Stimulated activated CD4-positive, alpha-beta T cell treated with anti-CD3 and anti-CD28 coated beads, TNF-alpha, amount 100 ng/mL, for 4 hours (primary cell): ENCODE measurements around the gene GLCCI1.
A peak's percentile ranks its signal among the peaks of the same experiment; 100 is the strongest.
"Not testable (repeated sequence)": the region's sequence is repeated elsewhere in the genome, so short reads cannot be mapped to it uniquely, and the experiment has no call there.

Experiments used
- DNase-seq, 3 experiments: peaks; one replicate each; pipeline ENCODE4 v3.0.0-alpha.2; 2020; ENCODE audit warnings: low read depth in 3 of 3

GLCCI1 gene

DNA sequence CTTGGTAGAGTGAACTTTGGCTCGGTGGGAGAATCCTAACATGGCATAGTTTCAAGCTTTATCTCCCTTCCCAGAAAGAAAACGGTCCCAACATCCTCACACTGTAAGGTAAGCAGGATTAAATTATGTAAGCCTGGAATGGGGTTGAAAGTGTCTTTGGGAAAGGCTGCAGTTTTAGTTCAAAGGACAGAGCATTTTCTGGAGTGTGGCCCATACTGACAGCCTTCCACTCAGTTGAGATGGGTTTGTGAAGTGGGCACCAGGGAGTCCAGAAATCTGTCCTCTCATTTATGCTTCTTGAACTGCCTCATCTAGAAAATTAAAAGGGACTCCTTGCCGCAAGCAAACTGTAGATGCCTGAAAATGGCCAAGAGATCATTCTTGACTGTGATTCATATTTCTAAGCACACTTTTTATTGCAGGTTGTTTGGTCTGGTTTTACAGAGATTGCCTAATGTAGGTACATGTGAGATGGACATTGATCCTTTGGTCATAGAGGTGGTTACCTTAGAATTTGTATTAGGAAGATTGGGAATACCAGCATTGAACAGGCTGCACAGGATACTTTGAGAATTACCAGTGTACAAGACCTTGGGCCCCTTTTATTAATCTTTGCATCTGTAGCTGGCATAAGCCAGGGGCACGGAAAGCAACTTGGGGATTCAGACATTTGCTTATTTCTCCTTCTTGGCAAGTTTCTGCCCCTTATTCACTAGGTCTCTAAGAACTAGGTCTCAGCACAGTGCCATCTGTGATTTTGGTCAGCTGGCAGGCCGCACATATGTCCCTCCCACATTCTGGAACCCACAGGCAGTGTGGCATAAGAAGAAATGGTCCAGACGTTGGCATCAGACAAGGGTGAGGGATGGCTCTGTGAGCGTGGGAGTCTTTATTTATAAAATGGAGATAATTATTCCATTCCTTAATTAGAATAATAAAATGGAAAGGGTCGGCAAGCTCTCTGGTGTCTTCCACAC lies 125.9 kb downstream of the GLCCI1 start:
- DNase-seq, result no peak

GRCh38 chr7:8101292-8101691 lies 132.7 kb downstream of the GLCCI1 start:
- DNase-seq, result not testable (repeated sequence)

DNA sequence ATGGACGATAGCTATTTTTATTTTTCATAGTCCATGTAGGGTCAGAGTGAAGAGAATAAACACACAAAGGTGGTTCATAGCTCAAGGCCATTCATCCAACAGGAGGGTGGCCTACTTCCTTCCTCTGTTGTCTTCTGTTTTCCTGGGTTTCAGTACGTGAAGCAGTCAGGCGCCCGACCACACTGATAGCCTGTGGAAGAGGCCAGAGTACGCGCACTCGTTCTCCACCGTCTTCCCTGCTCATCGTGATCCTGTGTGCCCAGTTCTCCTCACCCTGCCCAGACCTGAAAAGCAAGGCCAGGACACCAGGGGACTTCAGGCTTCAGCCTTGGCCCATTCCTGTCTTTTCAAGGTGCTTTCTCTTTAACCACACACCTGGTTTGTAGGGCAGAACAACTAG lies 134.7 kb downstream of the GLCCI1 start:
- no peak for DNase-seq

DNA sequence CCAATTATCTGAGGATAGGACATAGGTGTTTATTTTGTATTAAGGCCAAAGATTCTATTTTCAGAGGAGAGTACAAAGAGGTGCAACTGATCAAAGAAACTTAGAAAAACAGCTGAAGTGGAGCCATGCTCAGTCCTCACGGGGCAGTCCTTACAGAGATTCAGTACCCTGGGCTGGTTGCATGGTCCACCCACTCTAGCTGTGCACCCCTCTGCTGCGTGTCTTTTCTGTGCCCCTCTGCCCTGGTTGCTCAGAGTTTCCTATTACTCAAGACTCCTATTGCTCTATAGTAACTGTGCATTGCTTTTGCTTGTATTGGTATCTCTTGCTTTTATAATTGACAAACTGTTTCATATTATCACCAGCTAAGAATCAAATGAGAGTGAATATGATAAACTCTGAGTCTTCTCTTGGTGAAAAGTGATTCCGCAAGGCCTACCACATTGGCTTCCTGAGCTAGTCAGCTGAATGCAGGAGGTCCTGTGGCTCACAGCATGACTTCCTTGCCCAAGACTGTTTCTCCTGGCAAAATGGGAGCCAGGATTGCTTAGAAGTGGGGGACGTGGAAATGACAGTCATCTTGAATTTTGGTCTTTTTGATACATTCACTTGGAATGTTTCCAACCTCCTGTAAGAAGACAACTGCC lies 137.0 kb downstream of the GLCCI1 start:
- no peak for DNase-seq

DNA sequence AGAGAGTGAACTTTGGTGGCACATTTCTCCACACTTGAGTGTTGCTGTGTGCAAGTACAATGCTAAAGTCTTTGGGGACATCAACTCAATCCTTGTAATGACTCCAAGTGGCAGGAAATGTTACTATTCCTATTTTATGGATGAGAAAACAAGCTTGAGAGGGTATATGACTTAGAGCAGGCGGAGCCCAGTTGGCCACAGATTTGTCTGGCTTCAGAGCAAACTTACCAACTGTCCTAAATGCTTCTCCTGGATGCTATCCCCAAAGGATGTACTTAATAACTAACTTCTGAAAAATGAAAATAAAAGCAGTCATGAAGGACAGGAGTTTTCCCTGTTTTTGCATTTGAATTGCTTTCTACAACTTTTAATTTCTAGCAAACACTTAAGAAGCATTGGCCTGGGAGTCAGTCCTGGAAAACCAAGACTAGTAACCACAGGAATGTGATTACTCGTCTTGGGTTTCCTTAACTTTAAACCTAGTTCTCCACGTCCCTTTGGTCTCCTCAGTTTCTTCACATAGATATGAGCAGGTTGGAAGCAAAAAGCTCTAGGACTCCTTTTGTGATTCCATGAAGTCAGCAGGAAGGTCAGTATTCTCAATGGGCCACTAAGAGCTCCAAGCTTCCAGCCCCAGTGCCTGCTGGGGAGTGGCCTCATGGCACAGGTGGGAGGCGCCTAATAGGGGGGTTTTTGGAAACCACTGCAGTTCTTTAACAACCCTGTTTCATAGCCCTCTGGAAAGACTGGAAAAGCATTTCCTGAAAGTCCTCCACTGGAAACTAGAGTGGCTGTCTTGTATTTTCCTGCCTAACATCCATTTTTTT lies 140.8 kb downstream of the GLCCI1 start:
- DNase-seq, result no peak

DNA sequence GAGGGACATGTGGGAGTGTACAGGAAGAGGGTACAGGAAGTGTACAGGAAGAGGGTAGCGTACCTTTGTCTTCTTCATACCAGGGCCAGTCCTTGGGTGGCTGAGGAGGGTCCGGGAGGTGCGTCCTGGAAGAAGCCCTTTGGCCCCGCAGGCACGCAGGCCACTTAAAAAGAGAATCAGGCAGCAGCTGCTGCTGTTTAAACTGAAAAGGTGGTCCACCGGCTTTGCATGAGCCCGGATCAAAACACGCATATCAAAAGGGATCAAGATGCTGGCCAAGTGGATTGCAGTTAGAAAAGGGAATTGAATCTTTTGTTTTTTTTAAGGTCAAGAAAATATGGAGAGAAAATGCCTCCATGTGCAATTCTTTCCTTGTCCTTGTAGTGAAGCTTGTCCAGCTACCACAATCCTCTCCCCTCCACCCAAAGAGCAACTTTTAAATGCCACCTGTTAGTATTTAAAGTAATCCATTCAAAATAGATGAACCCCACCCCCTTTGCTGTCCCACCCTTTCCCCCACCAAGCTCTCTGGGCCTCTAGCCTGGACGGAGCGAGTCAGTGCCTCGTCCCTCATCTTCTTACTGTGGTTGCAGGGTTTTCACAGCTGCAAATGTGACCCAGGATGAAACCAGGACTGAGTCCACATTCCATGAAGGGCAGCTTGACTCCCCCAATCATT lies 142.8 kb downstream of the GLCCI1 start:
- no peak for DNase-seq

GRCh38 chr7:8112685-8113084 lies 144.1 kb downstream of the GLCCI1 start:
- DNase-seq, result no peak

GRCh38 chr7:8113184-8113583 lies 144.6 kb downstream of the GLCCI1 start:
- DNase-seq, result no peak

- DNase-seq, result no peak
Observed at GRCh38 chr7:8114175-8114574, 145.6 kb downstream of the GLCCI1 start.

GRCh38 chr7:8115547-8116402 lies 147.2 kb downstream of the GLCCI1 start:
- no peak for DNase-seq

GRCh38 chr7:8117195-8117594 lies 148.6 kb downstream of the GLCCI1 start:
- DNase-seq, result no peak

DNA sequence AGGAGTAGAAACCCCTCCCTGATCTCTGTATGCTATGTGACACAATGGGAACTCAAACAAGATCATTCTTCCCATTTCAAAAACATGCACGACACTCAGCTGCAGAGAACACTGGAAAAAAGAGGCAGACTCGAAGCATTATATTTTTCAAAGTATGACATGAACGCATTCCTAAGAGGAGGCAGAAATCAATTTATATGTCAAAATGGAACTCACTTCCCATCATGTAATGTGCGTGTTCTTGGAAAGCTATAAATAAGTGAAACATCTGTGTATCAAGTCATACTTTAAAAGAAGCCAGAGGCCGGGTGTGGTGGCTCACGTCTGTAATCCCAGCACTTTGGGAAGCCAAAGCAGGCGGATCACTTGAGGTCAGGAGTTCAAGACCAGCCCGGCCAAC lies 150.7 kb downstream of the GLCCI1 start:
- no peak for DNase-seq

DNA sequence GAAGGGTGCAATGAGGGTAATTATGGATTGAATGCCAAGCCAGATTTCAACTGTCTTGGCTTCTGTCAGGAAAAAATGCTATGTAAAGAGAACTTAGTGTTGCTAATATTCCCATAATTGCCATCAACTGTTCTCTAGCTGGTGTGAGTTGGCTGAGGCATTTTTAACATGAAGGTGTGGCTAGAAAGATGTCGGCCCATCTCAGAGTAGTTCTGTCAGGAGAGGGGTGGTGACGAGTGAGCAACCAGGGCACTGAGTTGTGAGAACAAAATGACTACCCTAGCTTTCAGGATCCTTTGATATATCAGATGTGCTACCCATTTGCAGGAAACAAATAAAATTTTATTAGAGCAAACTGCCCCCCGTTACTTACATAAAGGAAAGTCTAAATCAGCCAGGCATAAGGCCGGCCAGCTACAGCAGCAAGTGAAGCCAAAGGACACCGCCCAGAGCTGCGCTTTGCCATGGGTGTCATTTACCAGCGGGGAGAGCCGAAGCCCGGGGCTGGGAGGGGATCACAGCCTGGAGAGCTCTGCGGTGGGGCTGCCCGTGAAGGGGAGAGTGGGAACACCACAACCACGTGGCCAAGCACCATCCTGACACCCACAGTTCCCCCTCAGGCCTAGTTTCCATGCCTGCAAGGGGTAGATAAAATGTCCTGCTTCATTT lies 151.9 kb downstream of the GLCCI1 start:
- DNase-seq, result no peak

- no peak for DNase-seq
Observed at GRCh38 chr7:8121243-8121642, 152.6 kb downstream of the GLCCI1 start.

DNA sequence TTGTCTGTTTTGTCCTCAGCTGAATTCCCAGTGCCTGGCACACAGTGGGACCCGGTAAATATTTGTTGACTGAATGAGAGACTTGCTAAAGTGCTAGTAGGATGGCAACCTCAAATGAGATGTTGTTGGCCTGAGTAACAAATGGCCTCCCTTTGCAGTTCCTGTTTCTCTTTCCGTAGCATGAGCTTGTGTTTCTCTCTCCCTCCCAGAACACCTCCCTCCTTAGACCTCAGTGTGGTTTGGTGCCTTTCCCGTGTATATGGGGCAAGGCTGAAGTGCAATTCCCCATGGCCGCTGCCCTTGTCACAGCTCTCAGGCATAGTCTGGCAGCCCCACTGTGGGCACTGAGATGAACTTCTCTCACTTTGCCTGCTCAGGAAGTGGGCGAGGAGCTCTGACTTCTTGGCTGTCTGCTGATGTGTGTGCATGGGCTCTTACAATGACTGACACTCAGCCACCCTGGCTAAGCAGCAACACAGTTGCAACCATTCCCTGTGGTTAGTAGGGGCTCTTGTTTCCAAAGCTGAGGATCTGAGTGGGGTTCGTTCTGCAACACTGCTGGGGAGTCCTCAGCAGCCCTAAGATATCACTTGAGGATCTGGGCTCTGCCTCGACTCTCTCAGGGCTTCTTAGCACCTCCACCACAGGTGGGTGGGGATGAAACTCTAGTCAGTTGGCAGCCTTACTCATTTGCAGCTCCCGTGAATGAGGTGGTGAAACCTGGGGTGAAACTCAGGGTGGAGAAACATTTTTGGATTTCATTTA lies 157.3 kb downstream of the GLCCI1 start:
- peak; percentile 48 to 54 (median 48) for DNase-seq

- no peak for DNase-seq
Observed at GRCh38 chr7:8126601-8127167, 158.1 kb downstream of the GLCCI1 start.

- DNase-seq, result no peak
Observed at GRCh38 chr7:8128449-8129317, 160.1 kb downstream of the GLCCI1 start.

DNA sequence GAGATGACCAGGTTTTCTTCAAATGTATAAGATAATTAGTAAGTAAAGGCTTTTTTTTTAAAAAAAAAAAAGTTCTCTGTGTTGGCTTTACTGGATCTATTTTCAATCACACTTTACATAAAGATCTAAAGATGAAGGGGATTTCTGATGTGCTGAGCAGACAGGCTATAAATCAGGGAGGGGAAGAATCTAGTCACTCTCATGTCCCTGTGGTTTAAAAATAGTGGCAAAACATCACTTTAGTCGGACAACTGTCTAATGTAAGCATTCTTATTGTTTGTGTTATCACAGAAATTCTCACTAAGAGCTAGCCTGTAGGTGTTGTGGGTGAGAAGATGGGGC lies 160.7 kb downstream of the GLCCI1 start:
- DNase-seq, result no peak
